Epithelial cell of proximal tubule (primary cell): ENCODE data around the gene BGLAP. TPM values are rescaled to one million over a fixed set of nuclear protein-coding genes. Genes with fewer than 3 reads are reported as not detected.
"Not testable (repeated sequence)": the region's sequence is repeated elsewhere in the genome, so short reads cannot be mapped to it uniquely, and the experiment has no call there.

Source experiments
- DNase-seq: peaks from one replicate; pipeline ENCODE4 v3.0.0-alpha.2; 2011; ENCODE audit warnings: low read depth
- H3K4me3 ChIP-seq: 2 replicates; pipeline ENCODE4 v1.5.1; 2011; ENCODE audit warnings: low read depth, mild to moderate bottlenecking, low read length
- CTCF ChIP-seq: conservative IDR thresholded peaks from 2 replicates; pipeline ENCODE4 v1.5.1; 2012; ENCODE audit warnings: low read depth, mild to moderate bottlenecking, low read length
- total RNA-seq: library from RNA; depleted of rRNA; stranded (reverse); fragments of >200 nt; gene quantifications from 2 replicates; pipeline ENCODE4 v1.2.3, GENCODE V29; 2015

Gene BGLAP
- total RNA-seq, 1 donor from 2014 or later, result 0.29 TPM

GRCh38 chr1:156214024-156214748 is 27.8 kb upstream of the BGLAP start:
- no peak for DNase-seq
- no peak for TF ChIP-seq CTCF
- peak overlapping the region; percentile 61 for H3K4me3 ChIP-seq

- H3K4me3 ChIP-seq, DNase-seq: not testable (repeated sequence)
Measured at GRCh38 chr1:156216361-156217086, 25.5 kb upstream of the BGLAP start.

DNA sequence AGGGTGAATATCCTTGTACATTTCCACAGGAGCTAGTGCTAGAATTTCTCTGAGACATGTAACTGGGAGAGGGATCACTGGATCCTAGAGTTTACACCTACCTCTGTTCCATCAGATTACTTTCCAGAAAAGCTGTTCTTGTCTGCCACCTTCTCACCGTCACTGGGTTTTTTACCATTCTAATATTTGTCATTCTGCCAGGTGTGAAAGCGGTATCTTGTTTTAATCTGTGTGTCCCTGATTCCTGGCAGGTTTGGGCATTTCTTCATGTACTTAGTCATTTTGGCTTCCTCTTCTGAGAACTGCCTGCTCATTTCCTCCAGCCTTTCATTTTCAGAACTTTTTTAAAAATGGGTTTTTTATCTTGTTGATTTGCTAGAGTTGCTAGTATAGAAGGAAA is 24.1 kb upstream of the BGLAP start:
- DNase-seq, result no peak
- no peak for TF ChIP-seq CTCF
- no peak overlapping the region for H3K4me3 ChIP-seq

GRCh38 chr1:156220226-156220625 is 21.8 kb upstream of the BGLAP start:
- no peak overlapping the region for H3K4me3 ChIP-seq
- no peak for TF ChIP-seq CTCF
- DNase-seq, result no peak

DNA sequence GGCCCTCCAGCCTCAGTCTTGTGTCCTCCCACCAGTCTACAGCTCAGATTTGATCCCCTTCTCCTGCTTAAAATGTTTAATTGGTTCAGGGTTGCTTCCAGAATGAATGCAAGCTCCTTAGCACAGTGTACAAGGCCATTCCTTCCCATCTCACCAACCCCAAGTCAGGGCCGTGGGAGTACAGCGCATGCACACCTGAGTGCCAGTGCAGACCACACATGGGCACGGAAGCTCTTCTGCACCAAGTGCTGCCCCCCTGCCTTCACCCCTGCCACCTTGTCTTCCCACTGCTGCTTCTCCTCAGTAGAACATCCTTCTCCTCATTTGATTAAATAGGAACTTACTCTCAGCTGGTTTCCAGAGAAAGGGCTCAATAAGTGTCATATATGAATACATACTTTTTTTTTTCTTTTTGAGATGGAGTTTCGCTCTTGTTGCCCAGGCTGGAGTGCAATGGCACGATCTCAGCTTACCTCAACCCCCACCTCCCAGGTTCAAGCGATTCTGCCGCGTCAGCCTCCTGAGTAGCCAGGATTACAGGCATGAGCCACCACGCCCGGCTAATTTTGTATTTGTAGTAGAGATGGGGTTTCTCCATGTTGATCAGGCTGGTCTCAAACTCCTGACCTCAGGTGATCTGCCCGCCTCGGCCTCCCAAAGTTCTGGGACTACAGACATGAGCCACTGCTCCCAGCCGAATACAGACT is 19.8 kb upstream of the BGLAP start:
- no peak overlapping the region for H3K4me3 ChIP-seq
- DNase-seq, result no peak
- no peak for TF ChIP-seq CTCF

- DNase-seq, result no peak
- no peak for TF ChIP-seq CTCF
Measured at GRCh38 chr1:156225677-156226014, 16.3 kb upstream of the BGLAP start.

GRCh38 chr1:156226116-156226538 is 15.9 kb upstream of the BGLAP start:
- DNase-seq, result no peak
- TF ChIP-seq CTCF, result no peak
- no peak overlapping the region for H3K4me3 ChIP-seq

More at GRCh38 chr1:156225677-156226014, 16.3 kb upstream of the BGLAP start:
- no peak overlapping the region for H3K4me3 ChIP-seq
